WI38 (cell line): ENCODE data around the gene ZBTB22.
A peak's percentile ranks its signal among the peaks of the same experiment; 100 is the strongest.

Experiments
- H3K4me3 ChIP-seq: 2 replicates; pipeline ENCODE4 v1.5.1; 2011; ENCODE audit warnings: low read depth, mild to moderate bottlenecking, control low read depth, low read length
- TF ChIP-seq, protein P1 (sequence below): IDR thresholded peaks from 2 replicates; pipeline ENCODE4 v1.5.1; 2012; ENCODE audit warnings: low read depth, mild to moderate bottlenecking, control low read depth, low read length

ZBTB22 gene

GRCh38 chr6:33296797-33297405 is 20.6 kb downstream of the ZBTB22 start:
- H3K4me3 ChIP-seq = no peak overlapping the region; the same call in 1 of the 2 replicates
- TF ChIP-seq, protein P1, sequence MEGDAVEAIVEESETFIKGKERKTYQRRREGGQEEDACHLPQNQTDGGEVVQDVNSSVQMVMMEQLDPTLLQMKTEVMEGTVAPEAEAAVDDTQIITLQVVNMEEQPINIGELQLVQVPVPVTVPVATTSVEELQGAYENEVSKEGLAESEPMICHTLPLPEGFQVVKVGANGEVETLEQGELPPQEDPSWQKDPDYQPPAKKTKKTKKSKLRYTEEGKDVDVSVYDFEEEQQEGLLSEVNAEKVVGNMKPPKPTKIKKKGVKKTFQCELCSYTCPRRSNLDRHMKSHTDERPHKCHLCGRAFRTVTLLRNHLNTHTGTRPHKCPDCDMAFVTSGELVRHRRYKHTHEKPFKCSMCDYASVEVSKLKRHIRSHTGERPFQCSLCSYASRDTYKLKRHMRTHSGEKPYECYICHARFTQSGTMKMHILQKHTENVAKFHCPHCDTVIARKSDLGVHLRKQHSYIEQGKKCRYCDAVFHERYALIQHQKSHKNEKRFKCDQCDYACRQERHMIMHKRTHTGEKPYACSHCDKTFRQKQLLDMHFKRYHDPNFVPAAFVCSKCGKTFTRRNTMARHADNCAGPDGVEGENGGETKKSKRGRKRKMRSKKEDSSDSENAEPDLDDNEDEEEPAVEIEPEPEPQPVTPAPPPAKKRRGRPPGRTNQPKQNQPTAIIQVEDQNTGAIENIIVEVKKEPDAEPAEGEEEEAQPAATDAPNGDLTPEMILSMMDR = no peak

GRCh38 chr6:33295621-33296369 is 21.7 kb downstream of the ZBTB22 start:
- TF ChIP-seq, protein P1 = no peak
- H3K4me3 ChIP-seq = no peak overlapping the region

DNA sequence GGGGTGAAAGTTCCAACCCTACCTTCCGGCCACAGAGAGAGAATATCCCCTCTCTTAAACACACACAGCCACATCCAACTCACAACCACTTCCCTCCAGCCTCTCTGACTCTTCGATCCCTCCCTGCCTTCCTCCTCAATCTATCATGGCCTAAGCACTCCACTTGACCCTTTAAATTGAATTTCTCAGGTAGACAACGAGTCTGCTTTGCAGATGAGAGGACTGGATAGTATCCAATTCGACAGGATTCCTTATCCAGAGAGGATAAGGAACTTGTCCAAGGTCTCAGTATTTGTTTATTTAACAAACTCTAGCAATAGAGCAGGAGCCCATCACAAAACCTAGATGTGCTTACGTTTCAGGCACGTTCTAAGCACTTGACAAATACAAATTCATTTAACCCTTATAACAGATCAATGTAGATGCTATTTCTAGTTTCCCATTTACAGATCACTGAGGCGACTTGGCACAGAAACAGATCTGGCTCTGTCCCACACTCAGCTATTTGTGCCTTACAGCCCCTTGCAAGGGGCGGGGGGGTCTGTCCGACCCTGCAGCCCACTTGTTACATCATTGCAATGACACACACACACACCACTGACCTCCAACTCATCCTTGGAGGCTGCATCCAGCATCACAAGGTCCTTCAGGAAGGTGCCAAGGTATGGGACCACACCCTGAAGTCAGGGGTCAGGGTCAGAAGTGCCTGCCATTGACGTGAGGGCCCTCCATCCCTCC is 23.3 kb downstream of the ZBTB22 start:
- TF ChIP-seq, protein P1 = no peak
- no peak overlapping the region for H3K4me3 ChIP-seq

- TF ChIP-seq, protein P1 = no peak
- H3K4me3 ChIP-seq = no peak overlapping the region
Measured at GRCh38 chr6:33292996-33293682, 24.4 kb downstream of the ZBTB22 start.

DNA sequence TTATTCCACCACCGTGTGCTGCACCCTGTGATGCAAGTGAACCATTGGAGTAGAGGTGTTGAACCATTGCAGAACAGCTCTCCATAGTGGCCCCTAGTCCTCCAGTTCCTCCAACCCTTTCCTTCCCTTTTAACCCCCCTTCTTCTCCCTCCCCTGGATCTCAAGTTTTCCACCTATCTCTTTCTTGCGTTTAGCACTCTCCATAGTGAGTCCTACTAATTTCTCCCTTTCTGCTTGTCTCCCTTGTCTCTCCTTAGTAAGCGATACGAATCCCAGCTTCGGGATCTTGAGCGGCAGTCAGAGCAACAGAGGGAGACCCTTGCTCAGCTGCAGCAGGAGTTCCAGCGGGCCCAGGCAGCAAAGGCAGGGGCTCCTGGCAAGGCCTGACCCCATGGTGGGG is 27.1 kb downstream of the ZBTB22 start:
- TF ChIP-seq, protein P1 = no peak
- H3K4me3 ChIP-seq = peak overlapping the region; percentile 98

- TF ChIP-seq, protein P1 = no peak
- H3K4me3 ChIP-seq = peak overlapping the region; percentile 98
Measured at GRCh38 chr6:33289784-33290315, 27.7 kb downstream of the ZBTB22 start.
